ENCODE data around the gene LPO. TPM values are rescaled to one million over a fixed set of nuclear protein-coding genes. Genes with fewer than 3 reads are reported as not detected.

LPO gene
- total RNA-seq, 1 donor from 2014 or later, result not detected

GRCh38 chr17:58302171-58302918 is 64.0 kb downstream of the LPO start:
- no peak for FAIRE-seq
- no peak for DNase-seq (ENCODE audit: low spot score in 2 of 2)

GRCh38 chr17:58302919-58303585 is 64.7 kb downstream of the LPO start:
- FAIRE-seq (no peak), DNase-seq (ENCODE audit: low spot score in 2 of 2) (no peak)

GRCh38 chr17:58303971-58304749 is 65.8 kb downstream of the LPO start:
- FAIRE-seq (no peak), DNase-seq (ENCODE audit: low spot score in 2 of 2) (peak in 1 of 2 donors; percentile 69)

GRCh38 chr17:58304750-58305486 is 66.5 kb downstream of the LPO start:
- DNase-seq (ENCODE audit: low spot score in 2 of 2), result no peak
- no peak for FAIRE-seq

GRCh38 chr17:58305626-58306025 is 67.2 kb downstream of the LPO start:
- FAIRE-seq, result no peak
- no peak for DNase-seq (ENCODE audit: low spot score in 2 of 2)

- no peak for FAIRE-seq
Measured at GRCh38 chr17:58306131-58306951, 68.0 kb downstream of the LPO start.

GRCh38 chr17:58307468-58308172 is 69.2 kb downstream of the LPO start:
- FAIRE-seq, result no peak

More at GRCh38 chr17:58306131-58306951, 68.0 kb downstream of the LPO start:
- no peak for DNase-seq (ENCODE audit: low spot score in 2 of 2)

GRCh38 chr17:58308173-58308984 is 70.0 kb downstream of the LPO start:
- DNase-seq (ENCODE audit: low spot score in 2 of 2) (no peak), FAIRE-seq (no peak)

More at GRCh38 chr17:58307468-58308172, 69.2 kb downstream of the LPO start:
- DNase-seq (ENCODE audit: low spot score in 2 of 2), result no peak

GRCh38 chr17:58308985-58309917 is 70.9 kb downstream of the LPO start:
- FAIRE-seq, result no peak

GRCh38 chr17:58309918-58310259 is 71.5 kb downstream of the LPO start:
- DNase-seq (ENCODE audit: low spot score in 2 of 2), result no peak

More at GRCh38 chr17:58308985-58309917, 70.9 kb downstream of the LPO start:
- DNase-seq (ENCODE audit: low spot score in 2 of 2), result no peak

GRCh38 chr17:58310511-58311428 is 72.4 kb downstream of the LPO start:
- no peak for FAIRE-seq
- no peak for DNase-seq (ENCODE audit: low spot score in 2 of 2)

More at GRCh38 chr17:58309918-58310259, 71.5 kb downstream of the LPO start:
- no peak for FAIRE-seq

GRCh38 chr17:58311429-58311894 is 73.1 kb downstream of the LPO start:
- DNase-seq (ENCODE audit: low spot score in 2 of 2) (no peak), FAIRE-seq (no peak)

- no peak for DNase-seq (ENCODE audit: low spot score in 2 of 2)
Measured at GRCh38 chr17:58312021-58312630, 73.7 kb downstream of the LPO start.

GRCh38 chr17:58312829-58313228 is 74.4 kb downstream of the LPO start:
- DNase-seq (ENCODE audit: low spot score in 2 of 2) (no peak), FAIRE-seq (no peak)

More at GRCh38 chr17:58312021-58312630, 73.7 kb downstream of the LPO start:
- FAIRE-seq, result no peak
